ENCODE measurements around the gene SUGCT.

SUGCT gene

DNA sequence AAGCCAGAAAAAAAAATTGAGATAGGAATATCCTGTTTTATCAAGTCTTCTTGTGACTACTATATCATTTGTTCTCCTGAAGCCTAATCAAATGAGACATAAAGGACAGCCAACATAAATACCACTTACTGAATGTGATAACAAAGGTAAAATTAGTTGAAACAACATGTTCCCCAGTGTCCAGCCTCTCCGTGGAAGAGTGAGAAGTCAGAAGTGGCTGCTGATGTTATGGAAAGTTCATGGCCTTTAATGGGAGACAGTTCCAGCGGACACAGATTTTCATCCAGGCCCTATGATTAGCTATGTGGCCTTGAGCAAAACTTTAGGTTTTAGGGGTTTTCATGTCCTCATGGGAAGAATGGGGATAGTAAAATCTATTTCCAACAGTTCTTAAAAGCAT, 724.3 kb downstream of the SUGCT start:
- Mint-ChIP-seq H3K4me1 (peaks cover 7% of the 10 kb centered on the region), H3K27ac (no peak overlapping the region), H3K36me3 (ENCODE audit: low read depth) (no peaks in the 10 kb centered on the region), H3K4me3 (no peak overlapping the region), H3K27me3 (ENCODE audit: low read depth) (no peaks in the 10 kb centered on the region), H3K9me3 (no peaks in the 10 kb centered on the region)
- TF ChIP-seq, protein P1, sequence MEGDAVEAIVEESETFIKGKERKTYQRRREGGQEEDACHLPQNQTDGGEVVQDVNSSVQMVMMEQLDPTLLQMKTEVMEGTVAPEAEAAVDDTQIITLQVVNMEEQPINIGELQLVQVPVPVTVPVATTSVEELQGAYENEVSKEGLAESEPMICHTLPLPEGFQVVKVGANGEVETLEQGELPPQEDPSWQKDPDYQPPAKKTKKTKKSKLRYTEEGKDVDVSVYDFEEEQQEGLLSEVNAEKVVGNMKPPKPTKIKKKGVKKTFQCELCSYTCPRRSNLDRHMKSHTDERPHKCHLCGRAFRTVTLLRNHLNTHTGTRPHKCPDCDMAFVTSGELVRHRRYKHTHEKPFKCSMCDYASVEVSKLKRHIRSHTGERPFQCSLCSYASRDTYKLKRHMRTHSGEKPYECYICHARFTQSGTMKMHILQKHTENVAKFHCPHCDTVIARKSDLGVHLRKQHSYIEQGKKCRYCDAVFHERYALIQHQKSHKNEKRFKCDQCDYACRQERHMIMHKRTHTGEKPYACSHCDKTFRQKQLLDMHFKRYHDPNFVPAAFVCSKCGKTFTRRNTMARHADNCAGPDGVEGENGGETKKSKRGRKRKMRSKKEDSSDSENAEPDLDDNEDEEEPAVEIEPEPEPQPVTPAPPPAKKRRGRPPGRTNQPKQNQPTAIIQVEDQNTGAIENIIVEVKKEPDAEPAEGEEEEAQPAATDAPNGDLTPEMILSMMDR (IDR thresholded peaks at IDR 0.05; ENCODE audit: unreplicated experiment in 3 of 3): no peak

DNA sequence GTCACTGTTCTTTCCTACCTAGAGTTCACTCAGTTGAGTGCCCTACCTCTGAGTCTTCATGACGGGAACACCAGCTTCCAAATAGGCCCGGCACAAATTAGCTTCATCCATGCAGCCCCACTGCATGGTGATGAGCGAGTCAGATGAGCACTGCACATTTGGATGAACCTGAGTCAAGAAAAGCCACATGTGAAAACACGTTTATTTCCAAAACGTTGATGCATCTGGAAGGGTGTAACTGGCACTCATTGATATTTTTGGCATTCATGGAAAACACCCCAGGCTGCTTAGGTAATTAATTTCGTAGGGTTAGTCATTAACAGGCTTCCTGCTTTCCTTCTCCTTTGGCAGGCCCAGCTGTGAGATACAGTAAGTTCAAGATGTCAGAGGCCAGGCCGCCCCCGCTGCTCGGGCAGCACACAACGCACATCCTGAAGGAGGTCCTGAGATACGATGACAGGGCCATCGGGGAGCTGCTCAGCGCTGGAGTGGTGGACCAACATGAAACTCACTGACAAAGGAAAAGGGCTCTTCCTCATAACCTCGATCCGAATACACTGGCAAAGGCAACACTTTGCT, 725.2 kb downstream of the SUGCT start:
- H3K9me3 Mint-ChIP-seq: no peaks in the 10 kb centered on the region
- H3K4me1 Mint-ChIP-seq: peaks cover 7% of the 10 kb centered on the region
- H3K4me3 Mint-ChIP-seq: no peak overlapping the region
- TF ChIP-seq, protein P1 (IDR thresholded peaks at IDR 0.05; ENCODE audit: unreplicated experiment in 3 of 3): no peak
- no peaks in the 10 kb centered on the region for H3K36me3 Mint-ChIP-seq (ENCODE audit: low read depth)
- H3K27me3 Mint-ChIP-seq (ENCODE audit: low read depth): no peaks in the 10 kb centered on the region
- H3K27ac Mint-ChIP-seq: no peak overlapping the region

DNA sequence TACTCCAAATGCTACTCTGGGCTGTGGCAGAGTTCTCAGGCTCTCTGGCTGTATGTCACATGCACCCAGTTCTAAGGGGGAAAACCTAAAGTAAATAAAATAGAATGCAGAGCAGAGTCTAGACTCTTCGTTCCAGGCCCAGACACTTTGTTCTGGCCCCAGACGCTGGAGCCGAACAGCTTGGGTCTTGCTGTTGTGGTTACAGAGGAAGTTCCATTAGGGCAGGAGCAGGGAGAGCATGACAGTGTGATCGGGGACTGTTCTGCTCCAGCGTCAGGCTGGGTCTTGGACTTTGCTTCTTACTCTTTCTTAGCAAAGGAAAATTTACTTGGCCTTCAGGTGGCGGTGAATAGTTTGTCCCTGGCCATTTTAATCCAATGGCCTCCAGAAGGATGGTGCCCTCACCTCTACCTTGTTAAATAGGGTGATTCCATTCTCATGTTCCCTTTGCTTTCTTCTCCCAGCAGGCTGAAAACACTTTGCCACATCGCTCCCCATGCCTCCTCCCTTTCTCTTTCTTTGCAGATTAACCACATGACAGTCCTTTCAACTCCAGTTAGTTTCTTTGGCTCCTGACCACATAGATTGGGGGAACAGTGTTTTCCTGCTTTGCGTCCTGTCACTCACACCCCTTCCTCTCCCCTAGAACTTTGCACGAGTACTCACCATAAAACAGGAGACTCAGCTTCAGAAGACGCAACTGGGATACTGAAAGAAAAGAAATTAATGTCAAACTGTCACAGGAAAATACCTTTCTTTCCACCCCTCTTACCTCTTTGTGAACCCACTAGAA, 730.8 kb downstream of the SUGCT start:
- Mint-ChIP-seq H3K4me3 (no peak overlapping the region), H3K27ac (peak overlapping the region; percentile 15 to 62 (median 26)), H3K36me3 (ENCODE audit: low read depth) (peaks cover 7% of the 10 kb centered on the region), H3K4me1 (peaks cover 5% of the 10 kb centered on the region), H3K9me3 (peaks cover 7% of the 10 kb centered on the region), H3K27me3 (ENCODE audit: low read depth) (no peaks in the 10 kb centered on the region)
- TF ChIP-seq, protein P1 (IDR thresholded peaks at IDR 0.05; ENCODE audit: unreplicated experiment in 3 of 3): no peak

DNA sequence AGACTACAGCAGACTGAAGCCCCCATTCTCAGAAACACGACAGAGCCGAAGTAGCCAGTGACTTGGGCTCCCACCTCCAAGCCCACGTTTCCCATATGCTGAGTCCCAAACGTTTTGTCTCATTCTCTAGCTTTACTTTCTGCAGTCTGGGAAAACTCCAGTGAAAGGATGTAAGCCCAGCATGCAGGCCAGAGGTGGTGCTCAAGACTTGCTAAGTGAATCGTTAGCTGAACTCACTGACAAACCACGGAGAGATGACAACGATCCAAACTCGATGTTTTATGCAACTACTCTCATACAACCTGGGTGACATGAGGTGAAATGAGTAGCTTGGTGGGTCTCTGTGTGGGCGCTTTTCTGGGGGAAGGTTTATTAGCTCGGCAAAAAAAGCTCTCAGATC, 731.8 kb downstream of the SUGCT start:
- H3K4me3 Mint-ChIP-seq: no peak overlapping the region
- H3K36me3 Mint-ChIP-seq (ENCODE audit: low read depth): peaks cover 7% of the 10 kb centered on the region
- peaks cover 11% of the 10 kb centered on the region for H3K9me3 Mint-ChIP-seq
- TF ChIP-seq, protein P1 (IDR thresholded peaks at IDR 0.05; ENCODE audit: unreplicated experiment in 3 of 3): peak in 1 of 3 experiments; percentile 21
- peaks cover 5% of the 10 kb centered on the region for H3K4me1 Mint-ChIP-seq
- peak overlapping the region; percentile 15 to 62 (median 26) for H3K27ac Mint-ChIP-seq
- H3K27me3 Mint-ChIP-seq (ENCODE audit: low read depth): no peaks in the 10 kb centered on the region

DNA sequence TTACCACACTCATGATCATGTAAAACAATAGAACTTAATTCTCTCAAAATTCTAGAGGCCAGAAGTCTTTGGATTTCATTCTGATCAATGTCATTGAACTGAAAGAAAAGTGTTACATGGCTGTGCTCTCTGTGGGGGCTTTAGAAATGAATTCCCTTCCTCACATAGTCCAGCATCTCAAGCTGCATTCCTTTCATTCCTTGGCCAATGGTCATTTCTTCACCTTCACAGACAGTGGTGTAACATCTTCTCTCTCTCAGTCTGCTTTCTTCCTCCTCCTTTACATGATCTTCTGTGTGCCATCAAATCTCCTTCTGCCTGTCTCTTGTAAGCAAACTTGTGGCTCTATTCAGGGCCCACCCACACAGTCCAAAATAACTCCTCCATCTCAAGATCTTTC, 735.3 kb downstream of the SUGCT start:
- H3K4me1 Mint-ChIP-seq: peaks cover 5% of the 10 kb centered on the region
- H3K9me3 Mint-ChIP-seq: peaks cover 11% of the 10 kb centered on the region
- H3K27me3 Mint-ChIP-seq (ENCODE audit: low read depth): no peaks in the 10 kb centered on the region
- TF ChIP-seq, protein P1 (IDR thresholded peaks at IDR 0.05; ENCODE audit: unreplicated experiment in 3 of 3): no peak
- H3K4me3 Mint-ChIP-seq: no peak overlapping the region
- H3K36me3 Mint-ChIP-seq (ENCODE audit: low read depth): peaks cover 7% of the 10 kb centered on the region
- no peak overlapping the region for H3K27ac Mint-ChIP-seq
